Activated gamma-delta T cell treated with Interleukin-2 at 50 U/mL for 16 hours (primary cell): ENCODE measurements around the gene ZFHX3.
"Not testable (repeated sequence)": the region's sequence is repeated elsewhere in the genome, so short reads cannot be mapped to it uniquely, and the experiment has no call there.

ENCODE experiments used
- DNase-seq: peaks from one replicate; pipeline ENCODE4 v3.0.0-alpha.2; 2020

ZFHX3 gene

GRCh38 chr16:73020409-73020884, 27.5 kb downstream of the ZFHX3 start:
- DNase-seq, result no peak

- DNase-seq, result no peak
Observed at GRCh38 chr16:73019457-73020362, 28.2 kb downstream of the ZFHX3 start.

GRCh38 chr16:73018821-73019456, 29.0 kb downstream of the ZFHX3 start:
- DNase-seq, result no peak

- DNase-seq, result no peak
Observed at GRCh38 chr16:73017321-73017720, 30.6 kb downstream of the ZFHX3 start.

GRCh38 chr16:73016488-73016830, 31.5 kb downstream of the ZFHX3 start:
- DNase-seq, result no peak

- no peak for DNase-seq
Observed at GRCh38 chr16:73015612-73016487, 32.1 kb downstream of the ZFHX3 start.

- DNase-seq, result no peak
Observed at GRCh38 chr16:73014768-73015167, 33.2 kb downstream of the ZFHX3 start.

GRCh38 chr16:73013974-73014373, 34.0 kb downstream of the ZFHX3 start:
- DNase-seq, result no peak

- DNase-seq, result no peak
Observed at GRCh38 chr16:73012341-73012740, 35.6 kb downstream of the ZFHX3 start.

- no peak for DNase-seq
Observed at GRCh38 chr16:73011926-73012325, 36.0 kb downstream of the ZFHX3 start.

GRCh38 chr16:73010150-73010676, 37.7 kb downstream of the ZFHX3 start:
- DNase-seq, result no peak

- DNase-seq, result not testable (repeated sequence)
Observed at GRCh38 chr16:73009710-73010109, 38.2 kb downstream of the ZFHX3 start.

GRCh38 chr16:73006026-73006425, 41.9 kb downstream of the ZFHX3 start:
- DNase-seq, result no peak

- DNase-seq, result no peak
Observed at GRCh38 chr16:73002866-73003265, 45.1 kb downstream of the ZFHX3 start.

- no peak for DNase-seq
Observed at GRCh38 chr16:73000907-73001521, 46.9 kb downstream of the ZFHX3 start.

GRCh38 chr16:73000020-73000906, 47.7 kb downstream of the ZFHX3 start:
- DNase-seq, result no peak

- DNase-seq, result no peak
Observed at GRCh38 chr16:72999541-73000019, 48.3 kb downstream of the ZFHX3 start.

- DNase-seq, result no peak
Observed at GRCh38 chr16:72997141-72997542, 50.8 kb downstream of the ZFHX3 start.

- DNase-seq, result no peak
Observed at GRCh38 chr16:72996291-72997062, 51.5 kb downstream of the ZFHX3 start.

GRCh38 chr16:72995882-72996270, 52.1 kb downstream of the ZFHX3 start:
- DNase-seq, result not testable (repeated sequence)
